GM04504 (cell line): ENCODE measurements around the gene SLC38A1.

Source experiments
- DNase-seq: peaks from one replicate; pipeline ENCODE4 v3.0.0-alpha.2; 2012; ENCODE audit warnings: low read depth

The SLC38A1 gene

GRCh38 chr12:46133751-46134150 is 135.1 kb downstream of the SLC38A1 start:
- DNase-seq = no peak
